ENCODE data around the gene DUOX2. TPM values are rescaled to one million over a fixed set of nuclear protein-coding genes. Genes with fewer than 3 reads are reported as not detected.
A peak's percentile ranks its signal among the peaks of the same experiment; 100 is the strongest.

Gene DUOX2
- total and polyA plus RNA-seq, 2 of the 13 experiments (the other 11 are each of a cell fraction or from before 2014, with no cell fraction given): 0.08 TPM; not detected in 1

DNA sequence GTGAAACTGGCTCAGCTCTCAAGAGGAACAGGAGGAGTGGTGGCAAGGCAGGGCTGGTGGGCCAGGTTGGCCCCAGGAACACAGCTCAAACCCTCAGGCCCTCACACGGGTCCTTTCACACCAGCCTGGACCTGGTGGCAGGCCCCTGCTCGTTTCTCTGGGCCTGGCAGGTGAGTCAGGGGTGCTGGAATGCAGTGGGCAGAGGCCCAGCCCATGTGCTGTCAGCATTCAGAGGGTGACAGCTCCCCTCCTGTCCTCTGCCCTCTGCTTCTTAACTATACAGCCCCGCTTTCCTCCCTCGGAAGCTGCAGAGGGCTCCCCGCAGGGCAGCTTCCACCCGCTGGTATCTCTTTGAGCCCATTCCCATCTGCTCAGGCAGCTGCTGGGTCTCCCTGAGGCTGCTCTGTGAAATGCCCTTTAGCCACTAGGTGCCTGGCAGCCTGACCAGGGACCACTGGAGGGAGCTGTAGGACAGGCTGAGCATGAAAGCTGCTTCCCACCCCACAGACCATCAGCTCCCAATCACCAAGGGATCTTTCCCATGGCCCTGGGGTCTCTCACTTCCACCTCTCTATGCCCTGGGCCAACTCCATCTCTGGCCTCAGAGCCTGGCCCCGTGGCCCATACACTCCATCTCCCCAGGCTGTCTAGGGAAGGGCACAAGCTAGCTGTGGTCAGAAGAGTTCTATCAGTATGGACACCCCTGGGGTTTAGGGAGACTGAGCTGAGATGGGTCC, 49.0 kb upstream of the DUOX2 start (continued):
- no peak for TF ChIP-seq NFE2L1 (CRISPR knock-in tag; IDR thresholded peaks at IDR 0.05; ENCODE audit: borderline replicate concordance)
- no peak for TF ChIP-seq ZSCAN29 (CRISPR knock-in tag; conservative IDR thresholded peaks at IDR 0.05)
- no peak for TF ChIP-seq ZNF333 (CRISPR knock-in tag; IDR thresholded peaks at IDR 0.05; ENCODE audit: borderline replicate concordance)
- TF ChIP-seq, protein P1, sequence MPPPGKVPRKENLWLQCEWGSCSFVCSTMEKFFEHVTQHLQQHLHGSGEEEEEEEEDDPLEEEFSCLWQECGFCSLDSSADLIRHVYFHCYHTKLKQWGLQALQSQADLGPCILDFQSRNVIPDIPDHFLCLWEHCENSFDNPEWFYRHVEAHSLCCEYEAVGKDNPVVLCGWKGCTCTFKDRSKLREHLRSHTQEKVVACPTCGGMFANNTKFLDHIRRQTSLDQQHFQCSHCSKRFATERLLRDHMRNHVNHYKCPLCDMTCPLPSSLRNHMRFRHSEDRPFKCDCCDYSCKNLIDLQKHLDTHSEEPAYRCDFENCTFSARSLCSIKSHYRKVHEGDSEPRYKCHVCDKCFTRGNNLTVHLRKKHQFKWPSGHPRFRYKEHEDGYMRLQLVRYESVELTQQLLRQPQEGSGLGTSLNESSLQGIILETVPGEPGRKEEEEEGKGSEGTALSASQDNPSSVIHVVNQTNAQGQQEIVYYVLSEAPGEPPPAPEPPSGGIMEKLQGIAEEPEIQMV (CRISPR knock-in tag; IDR thresholded peaks at IDR 0.05; ENCODE audit: low read depth): 0 out of 2 replicates have a peak, but pooled peaks have one; percentile 11
- TF ChIP-seq SP4 (CRISPR knock-in tag; IDR thresholded peaks at IDR 0.05): peak; percentile 25; the same call in 1 of the 2 replicates
- TF ChIP-seq, protein P2, sequence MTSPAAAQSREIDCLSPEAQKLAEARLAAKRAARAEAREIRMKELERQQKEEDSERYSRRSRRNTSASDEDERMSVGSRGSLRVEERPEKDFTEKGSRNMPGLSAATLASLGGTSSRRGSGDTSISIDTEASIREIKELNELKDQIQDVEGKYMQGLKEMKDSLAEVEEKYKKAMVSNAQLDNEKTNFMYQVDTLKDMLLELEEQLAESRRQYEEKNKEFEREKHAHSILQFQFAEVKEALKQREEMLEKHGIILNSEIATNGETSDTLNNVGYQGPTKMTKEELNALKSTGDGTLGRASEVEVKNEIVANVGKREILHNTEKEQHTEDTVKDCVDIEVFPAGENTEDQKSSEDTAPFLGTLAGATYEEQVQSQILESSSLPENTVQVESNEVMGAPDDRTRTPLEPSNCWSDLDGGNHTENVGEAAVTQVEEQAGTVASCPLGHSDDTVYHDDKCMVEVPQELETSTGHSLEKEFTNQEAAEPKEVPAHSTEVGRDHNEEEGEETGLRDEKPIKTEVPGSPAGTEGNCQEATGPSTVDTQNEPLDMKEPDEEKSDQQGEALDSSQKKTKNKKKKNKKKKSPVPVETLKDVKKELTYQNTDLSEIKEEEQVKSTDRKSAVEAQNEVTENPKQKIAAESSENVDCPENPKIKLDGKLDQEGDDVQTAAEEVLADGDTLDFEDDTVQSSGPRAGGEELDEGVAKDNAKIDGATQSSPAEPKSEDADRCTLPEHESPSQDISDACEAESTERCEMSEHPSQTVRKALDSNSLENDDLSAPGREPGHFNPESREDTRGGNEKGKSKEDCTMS (CRISPR knock-in tag; conservative IDR thresholded peaks at IDR 0.05): no peak
- peak; percentile 51 for TF ChIP-seq AGO2 (optimal IDR thresholded peaks at IDR 0.05; ENCODE audit: low read depth, low read length)
- TF ChIP-seq ARNTL (CRISPR knock-in tag; IDR thresholded peaks at IDR 0.05): no peak
- no peak for TF ChIP-seq NR0B2 (CRISPR knock-in tag; IDR thresholded peaks at IDR 0.05)
- 0 out of 2 replicates have a peak, but pooled peaks have one; percentile 31 for TF ChIP-seq MXD1 (CRISPR knock-in tag; IDR thresholded peaks at IDR 0.05)
- TF ChIP-seq ZNF350 (CRISPR knock-in tag; IDR thresholded peaks at IDR 0.05; ENCODE audit: borderline replicate concordance, low read depth): peak; percentile 39; the same call in 1 of the 2 replicates
- TF ChIP-seq RORA (CRISPR knock-in tag; IDR thresholded peaks at IDR 0.05): no peak
- no peak for TF ChIP-seq ZNF569 (CRISPR knock-in tag; IDR thresholded peaks at IDR 0.05; ENCODE audit: borderline replicate concordance)
- TF ChIP-seq HMGA1 (CRISPR knock-in tag; conservative IDR thresholded peaks at IDR 0.05): no peak
- TF ChIP-seq, protein P3, sequence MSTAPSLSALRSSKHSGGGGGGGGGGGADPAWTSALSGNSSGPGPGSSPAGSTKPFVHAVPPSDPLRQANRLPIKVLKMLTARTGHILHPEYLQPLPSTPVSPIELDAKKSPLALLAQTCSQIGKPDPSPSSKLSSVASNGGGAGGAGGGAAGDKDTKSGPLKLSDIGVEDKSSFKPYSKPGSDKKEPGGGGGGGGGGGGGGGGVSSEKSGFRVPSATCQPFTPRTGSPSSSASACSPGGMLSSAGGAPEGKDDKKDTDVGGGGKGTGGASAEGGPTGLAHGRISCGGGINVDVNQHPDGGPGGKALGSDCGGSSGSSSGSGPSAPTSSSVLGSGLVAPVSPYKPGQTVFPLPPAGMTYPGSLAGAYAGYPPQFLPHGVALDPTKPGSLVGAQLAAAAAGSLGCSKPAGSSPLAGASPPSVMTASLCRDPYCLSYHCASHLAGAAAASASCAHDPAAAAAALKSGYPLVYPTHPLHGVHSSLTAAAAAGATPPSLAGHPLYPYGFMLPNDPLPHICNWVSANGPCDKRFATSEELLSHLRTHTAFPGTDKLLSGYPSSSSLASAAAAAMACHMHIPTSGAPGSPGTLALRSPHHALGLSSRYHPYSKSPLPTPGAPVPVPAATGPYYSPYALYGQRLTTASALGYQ (CRISPR knock-in tag; IDR thresholded peaks at IDR 0.05): no peak
- no peak for TF ChIP-seq HMG20A (CRISPR knock-in tag; IDR thresholded peaks at IDR 0.05; ENCODE audit: borderline replicate concordance)
- TF ChIP-seq ZNF260 (CRISPR knock-in tag; IDR thresholded peaks at IDR 0.05; ENCODE audit: borderline replicate concordance, low read depth): no peak
- no peak for TF ChIP-seq EHMT2 (IDR thresholded peaks at IDR 0.05; ENCODE audit: borderline replicate concordance, low read depth, low read length)
- TF ChIP-seq GATAD1 (CRISPR knock-in tag; IDR thresholded peaks at IDR 0.05): 0 out of 2 replicates have a peak, but pooled peaks have one; percentile 27
- no peak for TF ChIP-seq ZSCAN21 (CRISPR knock-in tag; IDR thresholded peaks at IDR 0.05; ENCODE audit: borderline replicate concordance)
- TF ChIP-seq ZBTB7A (CRISPR knock-in tag; IDR thresholded peaks at IDR 0.05): 0 out of 2 replicates have a peak, but pooled peaks have one; percentile 20
- TF ChIP-seq KAT8 (CRISPR knock-in tag; IDR thresholded peaks at IDR 0.05): no peak
- TF ChIP-seq ZNF547 (CRISPR knock-in tag; IDR thresholded peaks at IDR 0.05): peak; percentile 31; the same call in 1 of the 2 replicates
